Astrocyte of the hippocampus (primary cell): ENCODE measurements around the gene ZNF878.
"Not testable (repeated sequence)": the region's sequence is repeated elsewhere in the genome, so short reads cannot be mapped to it uniquely, and the experiment has no call there.

Experiments
- DNase-seq: peaks from one replicate; pipeline ENCODE4 v3.0.0; 2011; ENCODE audit warnings: low read depth, low spot score

Gene ZNF878

DNA sequence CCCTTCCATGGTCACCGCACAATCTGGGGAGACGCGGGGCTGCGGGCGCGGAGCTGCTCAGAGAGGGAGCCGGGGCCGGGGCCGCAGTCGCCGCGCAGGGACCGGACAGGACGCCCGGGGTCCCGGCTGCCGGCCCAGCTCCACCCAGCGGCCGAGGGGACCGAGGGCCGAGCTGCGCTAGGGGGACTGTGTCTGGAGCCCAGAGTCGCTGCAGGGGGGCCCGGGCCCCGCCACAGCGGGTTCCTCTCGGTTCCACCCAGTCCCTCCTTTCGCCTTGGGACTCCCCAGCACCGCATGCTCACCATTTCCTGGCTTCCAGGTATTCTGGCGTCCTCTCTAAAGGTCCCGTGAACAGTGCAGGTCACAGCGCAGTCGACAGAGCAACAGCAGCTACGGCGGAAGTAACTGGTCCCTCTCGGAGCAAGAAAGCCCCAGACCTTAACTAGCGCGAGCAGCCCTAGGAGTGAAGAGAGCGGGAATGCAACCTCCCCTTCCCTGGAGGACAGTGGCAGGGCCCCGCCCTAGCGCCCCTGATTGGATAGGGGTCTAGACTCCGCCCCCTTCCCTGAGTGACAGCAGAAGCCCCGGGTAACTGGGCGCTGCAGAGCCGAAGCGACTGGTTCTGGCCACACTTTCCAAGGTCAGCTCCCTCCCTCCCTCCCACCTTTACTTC is at the start of gene ZNF878:
Gene ZNF878, minus strand, starts transcription at position 465 of the 673 bp plus-strand sequence. Its CDS starts 160 bp downstream, at position 305.
- peak; percentile 96 for DNase-seq

DNA sequence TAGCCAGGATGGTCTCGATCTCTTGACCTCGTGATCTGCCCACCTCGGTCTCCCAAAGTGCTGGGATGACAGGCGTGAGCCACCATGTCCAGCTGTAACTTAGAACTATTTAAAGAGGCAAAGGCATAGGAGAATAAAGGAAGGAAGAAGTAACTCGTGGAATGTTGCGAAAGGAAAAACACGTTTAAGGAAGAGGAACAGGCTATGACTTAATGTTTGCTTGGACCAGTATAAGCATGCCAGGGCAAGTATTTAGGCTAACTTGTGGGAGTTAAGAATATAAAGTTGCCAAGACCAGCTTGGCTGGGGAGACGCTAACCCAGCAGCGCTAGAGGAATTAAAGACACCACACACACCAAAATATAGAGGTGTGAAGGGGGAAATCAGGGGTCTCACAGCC is 45.3 kb upstream of the ZNF878 start:
- DNase-seq, result no peak

DNA sequence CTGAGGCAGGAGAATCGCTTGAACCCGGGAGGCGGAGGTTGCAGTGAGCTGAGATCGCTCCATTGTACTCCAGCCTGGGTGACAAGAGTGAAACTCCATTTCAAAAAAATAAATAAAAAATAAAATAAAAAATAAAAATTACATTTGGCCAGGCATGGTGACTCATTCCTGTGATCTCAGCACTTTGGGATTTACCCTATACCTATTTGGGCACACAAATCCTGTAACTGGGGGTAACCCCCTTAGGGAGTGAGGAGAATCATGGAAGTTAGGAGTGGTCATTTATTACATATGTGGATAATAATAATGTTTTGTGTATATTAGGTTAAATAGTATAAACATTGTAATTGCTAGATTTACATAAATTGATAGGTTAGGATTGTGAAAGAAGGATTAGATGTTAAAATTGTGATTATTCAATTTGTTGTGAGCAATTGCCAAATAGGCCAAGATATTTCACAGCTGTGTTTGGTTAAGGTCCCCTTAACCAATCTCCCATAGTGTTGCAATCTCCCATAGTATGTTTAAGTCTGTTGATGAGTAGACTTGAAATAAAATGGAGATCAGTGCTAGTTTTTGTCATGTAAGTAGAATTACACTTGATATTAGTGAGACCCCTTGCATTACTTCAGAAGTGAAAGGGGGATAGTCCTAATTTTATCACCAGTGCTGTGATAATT is 42.5 kb upstream of the ZNF878 start:
- no peak for DNase-seq

DNA sequence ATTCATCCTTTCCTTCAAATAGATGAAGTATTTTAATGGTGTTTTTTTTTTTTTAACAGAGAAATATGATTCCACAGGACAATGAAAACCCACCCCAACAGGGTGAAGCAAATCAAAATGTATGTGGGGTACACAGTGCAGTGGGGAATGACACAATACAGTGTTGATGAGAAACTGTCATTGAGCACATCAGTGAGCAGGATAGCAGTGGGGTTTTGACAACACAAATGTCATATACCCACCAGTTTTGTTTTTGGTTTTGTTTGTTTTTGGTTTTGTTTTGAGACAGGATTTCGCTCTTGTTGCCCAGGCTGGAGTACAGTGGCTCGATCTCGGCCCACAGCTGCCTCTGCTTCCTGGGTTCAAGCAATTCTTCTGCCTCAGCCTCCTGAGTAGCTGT is 41.0 kb upstream of the ZNF878 start:
- no peak for DNase-seq

DNA sequence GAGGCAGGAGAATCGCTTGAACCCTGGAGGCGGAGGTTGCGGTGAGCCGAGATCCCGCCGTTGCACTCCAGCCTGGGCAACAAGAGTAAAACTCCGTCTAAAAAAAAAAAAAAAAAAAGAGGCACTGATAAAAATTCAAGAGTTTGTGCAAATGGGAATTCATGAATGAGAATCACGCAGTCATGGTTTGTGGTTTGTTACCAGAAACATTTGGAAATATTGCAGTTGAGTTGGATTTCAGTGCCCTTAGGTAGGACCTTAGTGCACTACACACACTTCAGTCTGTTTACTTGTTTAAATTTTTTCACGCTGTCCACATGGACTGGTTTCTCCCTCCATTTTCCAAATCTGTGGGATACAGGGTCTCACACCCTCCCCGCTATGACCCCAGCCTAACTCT is 40.2 kb upstream of the ZNF878 start:
- peak; percentile 23 for DNase-seq

DNA sequence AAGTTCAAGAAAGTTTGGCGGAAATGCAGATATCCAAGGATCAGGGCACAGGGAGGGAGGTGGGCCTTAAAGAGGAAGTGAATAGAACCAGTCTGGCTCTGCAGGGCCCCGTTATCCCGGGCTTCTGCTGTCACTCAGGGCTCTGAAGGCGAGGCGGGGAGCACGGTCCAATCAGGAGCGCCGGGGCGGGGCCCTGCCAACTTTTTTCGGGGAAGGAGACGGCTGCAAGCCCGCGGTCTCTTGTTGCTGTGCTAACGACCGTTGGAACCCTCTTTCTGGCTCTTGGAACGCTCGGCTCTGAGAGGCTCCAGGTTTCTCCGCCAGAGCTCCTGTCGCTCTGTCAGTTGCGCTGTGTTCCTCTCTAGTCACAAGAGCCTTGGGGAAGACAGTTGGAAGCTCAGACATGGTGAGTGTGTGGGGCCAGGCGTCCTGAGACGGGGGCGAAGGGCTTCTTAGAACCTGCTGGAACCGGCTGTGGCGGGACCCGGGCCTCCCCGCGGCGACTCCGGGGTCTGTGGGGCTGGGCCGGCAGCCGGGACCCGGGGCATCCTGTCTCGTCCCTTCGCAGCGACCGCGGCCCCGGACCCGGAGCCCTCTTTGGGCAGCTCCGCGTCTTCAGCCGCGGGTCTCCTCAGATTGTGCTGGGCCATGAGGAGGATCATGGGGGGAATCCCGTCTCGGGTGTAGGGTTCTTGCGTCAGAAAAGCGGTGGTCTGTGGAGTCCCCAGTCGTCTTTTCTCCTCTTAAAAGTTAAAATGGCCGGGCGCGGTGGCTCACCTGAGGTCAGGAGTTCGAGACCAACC is 39.5 kb upstream of the ZNF878 start:
- peak; percentile 95 for DNase-seq

DNA sequence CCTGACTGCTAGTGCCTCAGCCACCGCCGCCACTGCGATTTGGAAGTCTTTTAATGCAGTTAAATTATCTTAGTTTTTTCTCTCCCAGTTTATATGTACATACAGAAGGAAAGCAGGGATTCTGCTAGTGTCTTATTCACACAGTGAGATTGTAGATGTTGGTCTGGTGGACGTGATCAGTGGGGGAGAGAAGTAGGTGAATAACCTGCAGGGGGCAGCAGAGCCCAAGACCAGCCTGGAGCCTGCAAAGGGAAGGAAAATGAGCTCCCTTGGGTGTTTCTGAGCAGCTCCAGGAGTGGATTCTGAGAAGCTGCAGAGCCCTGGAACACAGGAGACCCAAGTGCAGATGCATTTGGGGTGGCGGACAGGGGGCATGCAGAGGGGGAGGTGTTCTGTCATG is 38.0 kb upstream of the ZNF878 start:
- peak; percentile 57 for DNase-seq

DNA sequence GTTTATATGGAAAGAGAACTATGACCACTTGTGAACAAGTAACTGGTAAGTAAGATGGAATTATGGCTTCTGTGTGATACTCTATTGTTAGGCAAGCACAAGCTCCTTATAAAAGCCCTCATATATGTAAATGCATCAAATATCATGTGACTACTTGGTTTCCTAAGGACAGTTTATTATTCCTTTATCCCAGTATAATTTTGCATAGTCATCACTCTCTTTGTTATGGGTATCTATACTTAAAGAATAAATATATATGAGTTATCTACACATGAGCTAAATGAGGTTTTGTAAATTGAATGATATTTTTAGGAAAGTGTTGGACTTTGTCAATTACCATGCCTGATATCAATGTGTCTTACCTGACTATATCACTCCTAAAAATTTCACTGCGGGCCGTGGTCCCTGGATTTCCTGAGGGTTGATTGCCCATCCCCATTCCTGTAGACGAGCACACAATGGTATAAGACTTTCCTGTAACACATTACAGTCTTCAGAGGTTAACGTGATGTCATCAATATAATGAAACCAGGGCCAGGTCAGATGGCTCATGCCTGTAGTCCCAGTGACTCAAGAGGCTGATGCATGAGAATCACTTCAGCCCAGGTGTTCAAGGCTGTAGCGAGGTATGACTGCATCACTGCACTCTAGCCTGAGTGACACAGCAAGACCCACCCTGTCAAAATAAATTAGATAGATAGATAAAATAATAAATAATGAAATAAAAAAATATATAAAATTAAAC is 32.5 kb upstream of the ZNF878 start:
- no peak for DNase-seq

DNA sequence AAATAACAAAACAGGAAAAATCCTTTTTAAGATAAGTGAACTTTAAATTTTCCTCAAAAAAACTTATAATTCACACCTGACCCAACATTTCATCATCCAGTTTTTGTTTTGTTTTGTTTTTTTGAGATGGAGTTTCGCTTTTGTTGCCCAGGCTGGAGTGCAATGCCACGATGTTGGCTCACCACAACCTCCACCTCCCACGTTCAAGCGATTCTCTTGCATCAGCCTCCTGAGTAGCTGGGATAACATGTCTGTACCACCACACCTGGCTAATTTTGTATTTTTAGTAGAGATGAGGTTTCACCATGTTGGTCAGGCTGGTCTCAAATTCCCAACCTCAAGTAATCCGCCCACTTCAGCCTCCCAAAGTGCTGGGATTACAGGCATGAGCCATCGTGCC is 30.6 kb upstream of the ZNF878 start:
- not testable (repeated sequence) for DNase-seq

DNA sequence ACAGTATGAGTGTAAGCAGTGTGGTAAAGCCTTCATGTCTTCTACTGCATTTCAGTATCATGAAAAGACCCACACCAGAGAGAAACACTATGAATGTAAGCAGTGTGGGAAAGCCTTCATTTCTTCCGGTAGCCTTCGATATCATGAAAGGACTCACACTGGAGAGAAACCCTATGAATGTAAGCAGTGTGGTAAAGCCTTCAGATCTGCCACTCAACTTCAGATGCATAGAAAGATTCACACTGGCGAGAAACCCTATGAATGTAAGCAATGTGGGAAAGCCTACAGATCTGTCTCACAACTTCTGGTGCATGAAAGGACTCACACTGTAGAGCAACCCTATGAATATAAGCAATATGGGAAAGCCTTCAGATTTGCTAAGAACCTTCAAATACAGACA is 24.6 kb upstream of the ZNF878 start:
- no peak for DNase-seq

DNA sequence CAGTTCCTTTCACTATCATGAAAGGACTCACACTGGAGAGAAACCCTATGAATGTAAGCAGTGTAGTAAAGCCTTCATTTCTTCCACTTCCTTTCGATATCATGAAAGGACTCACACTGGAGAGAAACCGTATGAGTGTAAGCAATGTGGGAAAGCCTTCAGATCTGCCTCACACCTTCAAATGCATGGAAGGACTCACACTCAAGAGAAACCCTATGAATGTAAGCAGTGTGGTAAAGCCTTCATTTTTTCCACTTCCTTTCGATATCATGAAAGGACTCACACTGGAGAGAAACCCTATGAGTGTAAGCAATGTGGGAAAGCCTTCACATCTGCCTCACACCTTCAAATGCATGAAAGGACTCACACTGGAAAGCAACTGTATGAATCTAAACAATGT is 23.6 kb upstream of the ZNF878 start:
- DNase-seq, result not testable (repeated sequence)

DNA sequence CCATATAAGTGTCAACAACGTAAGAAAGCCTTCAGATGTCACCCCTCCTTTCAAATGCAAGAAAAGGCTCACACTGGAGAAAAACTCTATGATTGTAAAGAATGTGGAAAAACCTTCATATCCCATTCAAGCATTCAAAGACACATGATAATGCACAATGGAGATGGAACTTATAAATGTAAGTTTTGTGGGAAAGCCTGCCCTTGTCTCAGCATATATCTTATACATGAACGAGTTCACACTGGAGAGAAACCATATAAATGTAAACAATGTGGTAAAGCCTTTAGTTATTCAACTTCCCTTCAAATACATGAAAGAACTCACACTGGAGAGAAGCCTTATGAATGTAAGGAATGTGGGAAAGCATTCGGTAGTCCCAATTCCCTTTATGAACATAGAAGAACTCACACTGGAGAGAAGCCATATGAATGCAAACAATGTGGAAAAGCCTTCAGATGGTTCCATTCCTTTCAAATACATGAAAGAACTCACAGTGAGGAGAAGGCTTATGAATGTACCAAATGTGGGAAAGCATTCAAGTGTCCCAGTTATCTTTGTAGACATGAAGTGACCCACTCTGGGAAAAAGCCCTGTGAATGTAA is 22.9 kb upstream of the ZNF878 start:
- DNase-seq, result no peak

DNA sequence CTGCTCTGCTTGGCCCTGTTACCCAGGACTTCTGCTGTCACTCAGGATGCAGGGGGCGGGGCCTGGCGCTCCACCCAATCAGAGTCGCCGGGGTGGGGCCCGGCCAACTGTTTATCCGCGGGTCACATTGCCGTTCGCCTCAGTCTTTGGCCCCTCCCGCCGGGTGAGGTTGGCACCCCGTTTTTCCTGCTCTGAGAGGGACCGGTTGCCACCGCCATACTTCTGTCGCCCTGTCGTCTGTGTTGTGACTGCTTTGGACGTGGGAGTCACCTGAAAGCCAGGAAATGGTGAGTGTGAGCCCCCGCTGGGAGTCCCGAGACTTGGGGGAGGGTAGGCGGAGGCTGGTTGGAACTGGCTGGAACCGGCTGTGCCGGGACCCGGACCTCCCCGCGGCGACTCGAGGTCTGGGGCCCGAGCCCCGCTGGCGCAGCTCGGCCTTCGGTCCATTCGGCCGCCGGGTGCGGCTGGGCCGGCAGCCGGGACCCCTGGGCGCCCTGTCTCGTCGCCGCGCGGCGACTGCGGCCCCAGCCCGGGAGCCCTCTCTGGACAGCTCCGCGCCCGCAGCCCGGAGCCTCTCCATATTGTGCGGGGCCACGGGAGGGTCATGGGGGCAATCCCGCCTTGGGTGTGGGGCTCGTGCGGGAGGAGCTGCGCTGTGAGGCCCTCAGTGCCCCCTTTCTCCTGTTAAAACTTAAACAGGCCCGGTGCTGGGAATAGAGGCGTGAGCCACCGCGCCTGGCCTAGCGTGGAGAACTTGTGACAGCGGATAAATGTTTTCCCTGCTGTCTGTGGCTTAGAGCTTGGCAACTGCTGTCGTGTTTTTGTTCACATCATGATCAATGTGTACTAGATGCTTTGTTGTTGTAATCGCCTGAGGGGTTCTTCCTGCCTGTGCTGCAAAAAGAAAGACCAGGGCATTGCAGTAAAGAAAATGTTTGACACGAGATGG is 12.1 kb upstream of the ZNF878 start, which contains the start of gene ZNF844:
Gene ZNF844, plus strand, starts transcription at position 142 of the 949 bp plus-strand sequence. Its CDS starts 143 bp downstream, at position 285.
- peak; percentile 97 for DNase-seq

DNA sequence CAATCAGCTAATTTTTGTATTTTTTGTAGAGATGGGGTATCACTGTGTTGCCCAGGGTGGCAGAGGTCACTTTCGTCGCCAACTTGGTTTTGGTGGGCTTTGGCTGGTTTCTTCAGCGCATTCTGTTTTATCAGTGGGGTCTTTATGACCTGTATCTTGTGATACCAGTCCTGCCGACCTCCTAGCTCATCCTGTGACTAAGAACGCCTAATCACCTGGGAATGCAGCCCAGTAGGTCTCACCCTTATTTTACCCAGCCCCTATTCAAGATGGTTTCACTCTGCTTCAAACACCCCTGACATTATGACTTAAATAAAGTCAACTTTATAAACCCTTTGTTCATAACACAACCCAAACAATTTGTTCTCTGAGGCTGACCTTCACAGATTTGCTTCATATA is 3.0 kb upstream of the ZNF878 start:
- no peak for DNase-seq

DNA sequence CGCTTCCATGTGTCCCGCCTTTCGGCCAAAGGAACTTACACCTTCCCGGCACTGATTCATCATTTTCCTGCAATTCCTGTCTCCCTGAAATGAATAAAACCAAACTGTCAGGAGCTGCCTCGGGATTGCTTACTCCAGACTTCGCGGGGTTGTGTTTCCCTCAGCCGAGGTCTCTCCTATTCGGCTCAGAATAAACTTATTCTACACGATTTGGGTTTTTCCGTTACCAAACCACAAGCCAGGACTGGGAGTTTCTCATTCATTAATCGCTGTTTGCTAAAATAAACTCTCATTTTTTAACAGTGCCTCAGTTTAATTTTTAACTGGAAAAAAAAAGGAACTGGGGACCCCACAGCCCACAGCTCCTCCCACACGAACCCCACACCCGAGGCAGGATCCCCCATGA is 667 bp downstream of the ZNF878 start:
- DNase-seq, result peak; percentile 35

DNA sequence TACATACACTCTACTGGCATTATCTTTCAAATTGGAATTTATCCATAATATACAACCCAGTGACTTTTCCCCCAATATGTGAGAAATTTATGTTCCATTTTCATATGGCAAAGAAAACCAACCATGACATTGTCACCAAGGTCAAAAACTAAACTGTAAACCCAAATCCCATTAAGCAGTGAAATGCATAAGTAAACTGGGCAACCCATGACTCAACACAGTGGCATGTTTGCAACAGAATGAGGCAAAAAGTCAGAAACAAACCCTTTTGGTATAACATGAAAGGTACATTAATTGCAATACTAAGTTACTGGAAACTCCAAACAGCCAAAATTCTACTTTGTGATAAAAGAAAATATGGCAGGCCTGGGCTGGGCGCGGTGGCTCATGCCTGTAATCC is 4.9 kb downstream of the ZNF878 start:
- no peak for DNase-seq

DNA sequence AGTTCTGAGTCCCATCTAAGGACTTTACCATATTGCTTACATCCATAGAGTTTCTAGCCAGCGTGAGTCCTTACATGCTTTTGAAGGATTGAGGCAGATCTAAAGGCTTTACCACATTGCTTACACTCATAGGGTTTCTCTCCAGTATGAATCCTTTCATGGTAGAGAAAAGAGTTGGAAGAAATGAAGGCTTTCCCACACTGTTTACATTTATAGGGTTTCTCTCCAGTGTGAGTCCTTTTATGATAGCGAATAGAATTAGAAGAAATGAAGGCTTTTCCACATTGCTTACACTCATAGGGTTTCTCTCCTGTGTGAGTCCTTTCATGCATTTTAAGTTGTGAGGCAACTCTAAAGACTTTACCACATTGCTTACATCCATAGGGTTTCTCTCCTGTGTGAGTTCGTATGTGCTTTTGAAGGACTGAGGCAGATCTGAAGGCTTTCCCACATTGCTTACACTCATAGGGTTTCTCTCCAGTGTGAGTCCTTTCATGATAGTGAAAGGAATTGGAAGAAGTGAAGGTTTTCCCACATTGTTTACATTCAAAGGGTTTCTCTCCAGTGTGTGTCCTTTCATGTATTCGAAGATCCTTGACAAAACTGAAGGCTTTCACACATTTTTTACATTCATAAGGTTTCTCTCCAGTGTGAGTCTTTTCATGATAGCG is 8.9 kb downstream of the ZNF878 start:
- no peak for DNase-seq

DNA sequence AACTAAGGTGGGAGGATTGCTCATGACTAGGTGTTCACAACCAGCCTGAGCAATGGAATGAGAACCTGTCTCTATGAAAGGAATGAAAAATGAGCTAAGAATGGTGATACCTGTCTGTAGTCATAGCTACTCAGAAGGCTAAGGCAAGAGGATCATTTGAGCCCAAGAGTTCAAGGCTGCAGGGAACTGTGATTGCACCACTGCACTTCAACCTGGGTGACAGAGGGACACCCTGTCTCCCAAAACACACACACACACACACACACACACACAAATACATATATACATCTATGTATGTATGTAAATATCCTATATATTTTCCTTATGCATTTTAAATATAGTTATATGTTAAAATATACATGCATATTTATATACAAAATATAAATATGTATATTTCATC is 9.9 kb downstream of the ZNF878 start:
- DNase-seq, result no peak
